Stimulated activated CD8-positive, alpha-beta memory T cell treated with anti-CD3 and anti-CD28 coated beads, Interleukin-12 subunit alpha, Interleukin-12 subunit beta, amount 100 ng/mL, for 4 hours (primary cell): Measurements from ENCODE around the gene CLRN3.

Experiments used
- DNase-seq: peaks from one replicate; pipeline ENCODE4 v3.0.0-alpha.2; 2020; ENCODE audit warnings: low read depth

Gene CLRN3

DNA sequence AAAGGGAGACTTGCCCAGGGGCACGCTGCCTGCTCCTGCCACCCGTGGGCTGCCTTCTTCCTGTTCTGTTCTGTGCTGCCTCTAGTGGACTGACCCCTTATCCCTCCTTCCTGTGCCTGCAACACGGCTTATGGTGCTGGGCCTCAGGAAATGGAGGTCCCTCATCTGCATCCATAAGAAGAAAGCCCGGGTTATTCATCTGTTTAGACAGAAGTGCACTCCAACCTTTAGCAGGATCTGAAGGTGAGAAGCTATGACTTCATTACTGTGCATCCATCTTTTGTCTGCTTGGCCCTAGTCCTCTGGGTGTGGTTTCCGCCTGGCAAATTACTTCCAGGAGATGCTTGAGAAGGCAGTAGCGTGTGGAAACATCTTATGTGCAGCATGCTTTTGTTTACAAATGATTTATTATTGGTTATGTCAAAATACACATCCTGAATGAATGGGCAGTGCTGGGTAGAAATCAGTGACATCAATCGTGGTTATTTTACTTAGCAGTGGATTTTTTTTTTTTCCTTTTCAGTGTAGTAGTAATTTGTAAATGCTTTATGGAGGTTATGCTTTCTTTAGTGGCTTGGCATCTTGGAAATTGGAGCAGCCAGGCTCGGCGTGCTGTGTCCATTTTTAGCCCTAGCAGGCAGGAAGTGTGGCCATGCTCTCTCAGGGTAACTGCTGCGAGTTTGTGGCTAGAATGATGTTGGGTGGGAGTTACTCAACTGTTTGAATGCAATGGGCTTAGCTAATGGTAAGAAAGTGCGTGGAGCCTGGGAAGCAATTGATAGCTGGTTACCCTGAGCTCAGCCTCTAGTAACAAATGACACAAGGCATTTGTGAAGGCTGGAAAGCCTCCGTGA, 26.9 kb upstream of the CLRN3 start:
- no peak for DNase-seq

DNA sequence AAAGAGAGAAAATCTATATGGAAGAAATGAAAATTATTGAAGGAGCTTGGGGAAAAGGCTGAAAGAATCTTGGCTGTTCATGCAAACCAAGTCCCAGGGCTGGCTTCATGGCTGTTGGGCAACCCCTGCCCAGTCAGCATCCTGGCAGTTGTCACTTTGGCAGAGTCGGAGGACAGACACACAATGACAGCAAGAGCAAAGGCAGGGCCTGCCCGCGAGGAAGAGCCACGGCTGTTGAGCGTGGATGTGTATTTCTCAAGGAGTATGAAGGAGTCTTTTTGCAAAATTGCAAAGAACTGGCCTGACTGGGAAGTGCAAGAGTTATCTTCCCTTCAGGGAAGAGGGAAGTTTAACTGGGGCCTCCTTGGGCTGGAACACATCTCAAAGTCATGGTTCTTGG, 25.8 kb upstream of the CLRN3 start:
- DNase-seq = no peak

DNA sequence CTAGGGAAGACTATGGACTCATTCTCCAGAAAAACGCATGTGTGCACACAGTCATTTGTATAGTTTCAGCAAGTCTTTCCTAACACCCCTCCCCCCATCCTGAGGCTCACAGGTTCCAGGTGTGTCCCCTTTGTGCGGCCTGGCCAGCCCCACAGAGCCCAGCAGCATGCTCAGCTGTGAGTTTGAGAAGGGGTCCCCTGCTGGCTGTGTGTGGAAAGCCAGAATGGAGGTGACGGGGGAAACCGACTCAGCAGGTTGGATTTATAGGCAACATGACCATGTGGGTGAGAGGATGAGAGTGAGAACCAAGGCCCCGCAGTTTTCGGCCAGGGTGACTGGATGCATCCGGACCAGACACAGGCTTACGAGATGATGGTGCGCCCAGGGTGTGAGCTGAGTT, 24.1 kb upstream of the CLRN3 start:
- DNase-seq = no peak

DNA sequence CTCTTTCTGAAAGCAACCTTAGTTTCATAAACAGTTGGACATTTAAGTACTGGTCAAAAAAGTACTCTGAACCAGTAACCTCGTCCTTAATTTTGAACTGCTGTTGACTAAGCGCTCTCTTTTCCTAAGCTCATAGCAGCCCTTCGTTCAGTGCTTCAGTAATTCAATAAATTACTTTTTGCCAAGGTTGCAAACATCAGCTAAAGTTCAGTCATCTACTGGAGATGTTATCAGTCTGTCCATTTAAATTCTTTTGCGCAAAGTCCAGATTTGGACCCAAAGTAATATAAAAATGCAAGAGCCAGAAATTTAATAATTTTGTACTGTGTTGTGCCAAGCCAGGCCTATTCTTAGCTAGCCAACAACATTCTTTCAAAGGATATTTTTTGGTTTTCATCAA, 22.6 kb upstream of the CLRN3 start:
- no peak for DNase-seq

DNA sequence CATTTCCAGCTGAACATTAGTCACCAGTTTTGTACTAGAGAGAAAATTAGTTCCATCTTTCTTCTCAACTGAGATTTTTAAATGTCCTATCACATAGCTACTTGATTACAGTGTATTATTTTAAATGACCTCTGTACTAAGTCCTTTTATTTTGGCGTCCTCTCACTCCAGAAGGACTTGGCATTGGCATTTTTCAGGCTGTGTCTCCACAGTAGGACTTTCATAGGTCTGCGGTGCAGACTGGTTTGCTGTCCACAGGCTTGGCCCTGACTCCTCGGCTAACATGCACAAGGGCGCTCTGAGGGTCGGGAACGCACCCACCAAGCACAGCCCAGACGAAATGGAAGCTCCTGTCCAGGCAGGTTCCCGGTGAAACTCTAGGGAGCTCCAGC, 20.6 kb upstream of the CLRN3 start:
- DNase-seq = no peak

DNA sequence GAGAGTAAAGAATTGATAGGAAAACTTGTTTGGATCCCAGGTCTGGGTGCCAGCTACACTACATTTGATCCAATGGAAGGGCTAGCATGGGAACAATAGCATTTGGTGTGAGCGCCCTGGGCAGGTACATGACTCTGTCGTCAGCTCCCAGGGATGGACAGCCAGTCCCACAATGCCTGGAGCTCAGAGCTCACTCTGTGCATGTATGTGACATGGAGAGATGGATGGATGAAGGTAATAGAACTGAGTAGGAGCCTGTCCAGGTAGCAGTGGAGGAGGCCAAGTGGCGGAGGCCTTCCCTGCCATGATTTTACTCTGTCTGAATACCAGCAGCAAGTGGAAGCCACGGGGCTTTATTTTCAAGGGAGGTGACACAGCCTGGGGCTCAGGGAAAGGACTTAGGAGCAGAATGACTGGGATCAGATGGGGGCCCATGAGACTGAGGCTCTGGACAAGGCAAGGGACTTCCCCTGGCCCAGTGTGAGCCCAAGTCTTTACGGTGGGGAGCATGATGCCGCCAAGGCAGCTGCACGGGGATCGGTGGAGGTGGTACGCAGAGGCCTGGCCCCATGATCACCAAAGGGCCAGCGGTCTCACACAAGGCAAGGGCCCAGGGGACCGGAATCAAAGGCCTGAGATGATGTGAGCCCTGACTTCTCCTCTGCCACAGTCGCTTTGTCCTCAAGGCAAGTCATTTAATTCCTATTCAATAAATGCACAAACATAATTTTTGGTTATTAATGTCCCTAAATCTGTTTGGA, 20.0 kb upstream of the CLRN3 start:
- no peak for DNase-seq

DNA sequence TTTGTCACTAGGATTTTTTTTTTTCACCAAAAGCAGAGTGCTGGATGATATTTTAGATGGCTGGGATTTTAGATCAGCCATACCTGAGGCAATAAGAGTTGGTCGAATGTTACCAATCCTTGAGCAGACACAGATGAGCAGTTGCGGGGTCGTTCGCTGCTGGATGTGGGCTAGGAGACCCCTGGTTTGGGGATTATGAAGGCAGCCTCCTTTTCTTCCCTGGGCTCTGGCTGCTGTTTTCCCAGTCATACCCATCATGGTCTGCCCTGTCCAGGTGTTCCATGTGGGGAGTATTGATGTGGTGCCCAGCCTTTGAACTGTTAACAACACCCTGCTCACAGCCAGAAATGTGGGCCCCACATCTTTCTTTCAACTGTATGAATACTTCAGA, 19.1 kb upstream of the CLRN3 start:
- DNase-seq = no peak

DNA sequence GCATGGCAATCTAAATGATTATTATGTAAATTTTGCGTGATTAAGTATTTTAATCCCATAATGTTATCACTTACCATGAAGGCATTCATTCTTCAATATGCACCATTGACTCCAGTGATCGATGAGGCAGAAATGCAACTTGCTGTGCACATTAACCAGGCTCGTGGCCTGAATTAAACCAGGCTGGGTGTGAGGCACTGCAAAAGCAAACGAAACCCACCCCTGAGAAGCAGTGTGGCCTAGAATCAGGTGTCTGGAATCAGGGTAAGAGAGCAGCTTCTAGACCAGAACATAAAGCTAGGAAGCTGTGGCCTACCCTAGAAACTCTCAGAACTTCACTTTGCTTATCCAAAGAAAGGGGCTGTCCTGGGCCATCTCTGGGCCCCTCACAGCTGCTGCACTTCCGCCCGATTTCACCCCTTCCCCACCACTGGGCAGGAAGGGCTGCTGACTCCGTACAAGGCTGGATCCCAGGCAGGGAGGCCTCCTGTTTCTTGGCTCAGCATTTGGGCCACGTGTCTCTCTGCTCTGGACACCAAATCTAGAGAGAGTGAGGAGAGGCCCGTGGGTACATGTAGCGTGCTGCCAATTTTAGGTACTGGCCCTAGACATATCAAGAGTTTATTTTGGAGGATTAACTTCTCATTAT, 18.6 kb upstream of the CLRN3 start:
- DNase-seq = no peak

DNA sequence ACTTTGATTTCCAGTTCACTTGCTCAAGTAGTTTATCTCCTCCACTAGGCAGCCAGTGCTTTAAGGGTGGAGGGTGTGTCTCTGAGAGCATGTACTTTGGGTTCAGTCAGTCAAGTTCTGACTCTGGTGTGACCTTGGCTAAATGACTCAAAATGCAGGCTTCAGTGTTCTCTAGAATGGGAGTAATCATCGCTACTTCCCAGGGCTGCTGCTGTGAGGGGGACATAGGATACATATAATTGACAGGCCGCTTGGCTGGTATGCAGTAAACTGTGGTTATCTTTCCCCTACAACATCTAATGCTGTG, 17.7 kb upstream of the CLRN3 start:
- no peak for DNase-seq

DNA sequence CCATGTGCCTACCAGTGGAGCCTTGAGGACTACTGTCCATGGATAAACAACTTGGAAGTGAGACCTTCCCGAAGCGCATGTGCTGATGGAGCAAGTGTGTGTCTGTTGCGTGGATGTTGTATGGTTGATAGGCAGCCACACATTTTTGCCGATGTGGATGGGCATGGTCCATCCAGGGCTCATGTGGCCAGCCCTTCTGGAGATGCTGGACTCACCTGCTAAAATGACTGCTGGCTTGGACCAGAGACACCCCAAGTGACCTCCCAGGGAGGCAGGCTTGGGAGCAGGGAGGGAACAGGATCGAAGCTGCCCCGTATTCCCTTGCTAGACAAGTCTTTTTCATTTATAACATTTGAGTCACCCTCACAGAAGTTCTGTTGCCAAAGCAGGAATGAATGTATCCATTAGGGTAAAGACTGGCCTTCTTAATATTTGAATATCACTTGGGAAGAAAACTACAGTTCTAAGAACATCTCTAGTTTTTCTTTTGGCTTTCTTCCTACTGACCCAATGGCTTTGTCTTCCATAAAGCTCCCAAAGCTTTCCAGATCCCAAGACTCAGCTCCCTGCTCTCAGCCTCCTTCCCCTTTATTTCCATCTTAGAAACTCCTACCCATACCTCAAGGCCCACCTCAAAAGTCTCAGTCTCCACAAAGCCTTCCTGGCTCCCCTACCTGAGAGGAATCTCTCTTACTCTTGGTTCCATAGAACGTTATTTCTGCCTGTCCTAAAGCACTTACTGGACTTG, 17.1 kb upstream of the CLRN3 start:
- DNase-seq = no peak

DNA sequence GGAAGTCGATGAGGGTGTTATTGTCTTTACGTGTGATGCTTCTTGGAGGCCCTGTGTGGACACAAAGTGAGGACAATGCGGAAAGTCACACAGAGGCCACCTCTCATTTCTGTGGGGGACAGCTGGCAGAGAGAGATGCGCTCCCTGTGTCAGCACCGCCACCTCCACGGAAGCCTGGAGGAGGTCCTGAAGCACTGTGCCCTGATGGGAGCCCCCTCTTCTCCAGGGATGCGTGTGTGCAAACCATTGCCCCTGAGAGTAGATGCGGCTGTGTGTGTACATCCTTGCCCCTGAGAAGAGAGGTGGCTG, 16.2 kb upstream of the CLRN3 start:
- no peak for DNase-seq

DNA sequence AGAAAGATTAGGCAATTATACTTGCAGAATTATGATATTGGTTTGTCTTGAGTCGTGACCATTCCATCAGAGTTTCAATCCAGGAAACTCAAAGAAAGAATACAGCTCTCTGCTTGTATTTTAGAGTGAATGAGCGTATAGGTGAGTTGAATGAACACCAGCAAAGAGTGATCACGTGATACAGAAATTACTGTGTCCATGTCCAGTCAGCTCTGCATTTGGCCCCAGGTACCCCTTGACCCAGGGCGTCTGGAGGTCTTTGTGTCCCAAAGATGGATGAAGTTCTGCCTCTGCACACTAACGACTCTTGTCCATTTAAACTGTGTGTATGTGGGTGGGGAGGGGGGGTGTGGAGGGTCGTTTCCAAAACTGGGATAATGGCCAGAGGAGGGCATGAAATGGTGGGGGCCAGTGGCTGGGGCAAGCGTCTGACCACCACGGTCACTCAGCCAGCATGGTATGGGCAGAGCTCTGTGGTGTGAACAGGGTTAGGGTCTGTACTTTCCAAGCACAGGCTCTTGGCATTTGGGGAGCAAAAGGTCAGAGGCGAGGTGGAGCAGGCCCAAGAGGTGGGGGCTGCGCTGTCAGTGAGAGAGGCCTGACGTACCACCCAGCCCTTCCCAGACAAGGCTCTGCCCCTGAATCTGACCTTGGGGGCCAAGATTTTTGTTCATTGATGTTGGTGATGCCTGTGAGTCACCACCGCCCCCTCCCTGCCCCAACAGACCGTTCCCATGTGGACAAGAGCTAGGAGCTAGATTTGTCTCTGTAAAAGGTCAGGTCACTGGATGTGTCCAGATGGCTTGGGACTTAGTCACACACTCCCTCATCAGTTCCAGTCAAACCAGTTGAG, 15.6 kb upstream of the CLRN3 start:
- DNase-seq = no peak

DNA sequence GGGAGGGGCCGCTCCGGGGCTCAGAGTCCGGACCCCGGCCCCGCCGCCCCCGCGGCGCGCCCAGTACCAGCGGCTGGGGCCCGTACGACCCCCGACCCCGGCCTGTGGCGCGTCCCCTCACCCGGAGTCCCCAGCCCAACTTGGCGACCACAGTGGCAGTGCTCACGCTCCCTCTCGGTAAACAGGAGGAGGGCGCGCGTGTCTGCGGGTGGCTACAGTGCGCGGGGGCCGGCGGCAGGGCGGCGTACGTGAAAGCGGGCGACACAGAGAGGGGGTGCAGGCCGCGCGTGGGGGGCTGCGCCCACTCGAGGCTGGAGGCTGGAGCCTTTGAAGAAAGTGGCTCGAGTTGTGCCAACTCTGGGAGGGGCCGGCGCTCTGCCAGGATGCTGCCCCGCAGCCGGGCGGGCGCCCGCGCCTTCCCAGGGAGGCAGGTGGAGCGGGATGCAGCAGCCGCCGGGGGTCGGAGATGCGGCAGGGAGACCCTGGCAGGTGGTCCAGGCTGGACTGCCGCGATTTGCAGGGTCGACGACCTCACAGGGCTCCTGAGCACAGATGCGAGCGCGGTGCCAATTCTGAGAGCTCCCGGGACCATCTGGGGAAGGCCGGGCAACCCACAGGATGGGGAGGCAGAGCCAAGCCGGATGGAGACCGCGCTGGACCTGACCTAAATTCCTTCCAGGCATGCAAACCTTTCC, 14.8 kb upstream of the CLRN3 start:
- no peak for DNase-seq

DNA sequence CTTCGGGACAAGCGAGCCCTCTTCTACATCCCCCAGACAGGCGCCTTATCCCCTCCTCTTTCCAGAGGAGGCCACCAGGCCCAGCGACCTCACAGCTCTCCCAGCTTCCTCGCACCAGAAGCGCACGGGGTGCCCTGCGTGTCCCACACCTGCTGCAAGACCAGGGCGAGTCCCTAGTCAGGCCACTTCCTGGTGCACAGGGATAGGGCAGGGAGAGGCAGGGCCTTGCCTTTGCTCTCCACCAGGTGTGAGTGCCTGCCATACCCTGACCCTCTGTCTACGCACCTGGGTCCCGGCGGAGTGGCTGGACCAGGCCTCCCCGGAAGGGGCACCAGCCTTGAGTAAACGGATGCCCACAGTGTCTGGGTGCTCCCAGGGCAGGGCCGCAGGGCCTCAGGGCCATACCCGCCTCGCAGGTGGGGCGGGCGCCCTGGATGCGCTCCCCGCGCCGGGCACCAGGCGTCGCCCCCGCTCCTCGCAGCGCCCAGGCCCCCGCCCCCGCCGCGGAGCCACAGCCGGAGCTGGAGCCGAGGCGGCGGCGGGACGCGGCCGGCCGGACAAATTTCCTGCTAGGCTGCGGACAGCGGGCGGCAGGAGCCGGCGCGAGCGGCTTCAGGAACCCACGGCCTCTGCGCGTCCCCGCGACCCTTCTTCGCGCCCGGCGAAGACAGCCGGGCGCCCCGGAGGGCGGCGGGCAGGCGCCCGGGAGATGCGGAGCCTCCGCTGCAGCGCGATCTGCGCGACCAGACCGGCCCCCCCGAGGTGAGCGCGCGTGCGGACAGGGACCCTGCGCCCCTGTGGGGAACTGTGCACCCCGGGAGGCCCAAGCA, 14.0 kb upstream of the CLRN3 start, which contains the start of gene PTPRE:
TSS of gene PTPRE (plus strand) at position 556 of the 830 bp plus-strand sequence. CDS start 133,779 bp downstream, outside the sequence.
- peak; percentile 57 for DNase-seq

DNA sequence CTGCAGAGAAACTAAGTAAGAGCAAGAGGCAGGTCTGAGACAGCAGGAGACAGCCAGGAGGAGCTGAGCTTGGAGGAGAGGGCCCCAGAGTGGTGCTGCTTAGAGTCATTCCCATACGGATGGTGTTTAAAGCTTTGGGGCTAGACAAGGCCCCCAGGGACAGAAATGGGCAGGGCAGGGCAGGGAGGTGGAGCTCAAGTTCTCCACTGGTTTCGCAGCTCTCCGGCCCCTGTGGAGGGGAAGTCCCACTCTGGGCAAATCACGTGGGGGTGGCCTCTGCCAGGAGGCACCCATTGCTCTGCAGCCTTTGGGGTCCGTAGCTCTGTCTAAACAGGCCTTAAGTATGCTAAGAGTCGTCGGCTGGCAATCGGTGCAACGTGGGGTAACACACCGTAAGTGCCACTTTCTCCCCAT, 13.1 kb upstream of the CLRN3 start:
- no peak for DNase-seq

DNA sequence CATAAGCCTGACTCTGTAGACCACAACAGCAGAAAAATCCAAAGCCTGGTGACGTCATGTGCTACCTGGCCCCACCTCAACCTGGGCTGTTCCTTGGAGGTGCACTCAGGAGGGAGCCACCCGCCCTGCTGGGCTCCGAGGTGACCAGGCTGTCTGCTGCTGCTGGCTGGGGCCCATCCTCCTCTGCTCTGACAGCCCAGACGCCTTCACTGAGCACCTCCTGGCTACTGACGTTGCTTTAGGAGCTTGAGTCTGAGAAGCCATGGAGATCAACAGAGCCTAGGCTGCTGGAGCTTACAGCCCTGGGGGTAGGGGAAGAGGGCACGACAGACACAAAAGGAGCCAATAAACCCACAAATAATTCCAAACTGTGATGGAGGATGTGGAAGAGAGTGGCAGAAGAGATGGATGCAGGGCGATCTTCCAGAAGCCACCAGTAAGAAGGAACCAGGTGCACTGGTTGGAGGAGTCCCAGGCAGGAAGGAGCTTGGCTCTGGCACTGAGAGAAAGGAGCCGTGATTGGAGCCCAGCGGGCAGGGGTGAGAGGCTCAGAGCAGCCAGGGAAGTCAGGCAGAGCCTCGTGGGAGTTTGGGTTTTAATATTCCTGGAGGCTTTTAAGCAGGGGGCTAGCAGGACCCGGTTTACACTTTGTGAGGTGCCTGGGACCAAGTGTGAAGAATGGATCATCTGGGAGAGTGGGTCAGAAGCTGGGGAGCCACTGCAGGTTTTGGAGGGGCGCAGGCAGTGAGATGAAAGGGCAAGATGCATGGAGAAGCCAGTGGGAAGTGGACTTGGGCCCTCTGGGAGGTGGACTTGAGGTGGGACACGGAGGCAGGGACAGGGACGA, 12.5 kb upstream of the CLRN3 start:
- DNase-seq = no peak

DNA sequence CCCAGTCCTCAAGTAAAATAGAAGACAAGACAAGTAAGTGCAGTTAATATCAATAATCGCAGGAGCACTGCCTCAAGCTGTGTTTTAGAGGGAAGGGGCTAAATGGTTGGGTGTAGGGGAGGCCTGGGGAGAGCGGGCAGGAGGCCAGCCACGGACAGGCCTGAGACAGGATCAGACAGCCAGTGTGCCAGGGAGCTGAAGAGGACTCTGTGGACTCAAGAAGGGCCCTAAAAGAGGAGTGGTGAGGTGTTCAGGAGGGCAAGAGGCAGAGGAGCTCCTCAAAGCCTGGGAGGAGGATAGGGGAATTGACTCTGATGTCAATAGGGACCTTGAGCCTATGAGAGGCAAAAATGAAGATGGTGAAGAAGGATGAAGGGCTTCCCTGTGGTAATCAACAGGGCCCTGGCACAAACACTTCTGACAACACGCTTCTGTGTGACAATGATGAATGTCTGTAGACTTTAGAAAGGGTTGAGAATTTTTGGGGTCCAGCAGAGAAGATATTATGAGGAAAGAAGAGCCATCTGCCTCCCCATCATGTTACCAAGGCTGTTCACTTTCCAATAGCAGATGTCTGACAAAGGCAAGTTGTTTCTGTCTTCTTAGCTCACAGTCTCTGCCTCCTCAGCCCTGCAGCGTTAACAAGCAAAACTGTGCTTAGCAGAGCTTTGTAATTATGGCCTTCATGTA, 11.7 kb upstream of the CLRN3 start:
- DNase-seq = no peak

DNA sequence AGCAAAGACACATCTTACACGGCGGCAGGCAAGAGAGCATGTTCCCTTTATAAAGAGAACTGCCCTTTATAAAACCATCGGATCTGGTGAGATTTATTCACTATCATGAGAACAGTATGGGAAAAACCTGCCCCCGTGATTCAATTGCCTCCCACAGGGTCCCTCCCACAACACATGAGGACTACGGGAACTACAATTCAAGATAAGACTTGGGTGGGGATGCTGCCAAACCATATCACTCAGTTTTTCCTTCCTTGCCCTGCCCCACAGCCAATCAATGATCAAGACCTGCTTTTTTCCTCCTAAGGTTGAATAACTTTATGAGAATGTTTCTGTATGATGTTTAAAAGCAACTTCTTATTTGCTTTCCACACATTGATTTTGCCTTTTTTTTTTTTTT, 11.0 kb upstream of the CLRN3 start:
- no peak for DNase-seq
